Measurements from ENCODE around the gene DNER. TPM values are rescaled to one million over a fixed set of nuclear protein-coding genes. Genes with fewer than 3 reads are reported as not detected.

Gene DNER
- total and polyA plus RNA-seq, 2 of the 13 experiments (the other 11 are each of a cell fraction or from before 2014, with no cell fraction given), result not detected

DNA sequence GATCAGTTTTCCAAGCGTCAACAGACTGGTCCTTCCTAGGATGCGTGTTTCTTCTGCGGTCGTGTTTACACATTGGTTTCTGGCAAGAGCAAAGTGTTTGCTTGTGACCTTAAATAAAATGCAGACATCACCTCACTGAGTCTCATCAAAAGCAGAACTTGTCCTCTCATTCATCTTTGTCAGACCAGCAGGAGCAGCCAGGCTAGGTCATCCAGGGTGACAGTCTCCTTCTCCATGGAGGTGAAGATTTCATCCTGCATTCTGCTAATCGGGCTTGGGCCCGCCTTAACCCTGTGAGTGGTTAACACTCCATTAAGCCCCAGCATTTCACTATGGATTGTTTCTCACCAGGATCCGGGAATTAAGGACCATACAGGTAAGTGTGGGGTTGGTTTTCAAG is 379.0 kb downstream of the DNER start:
- no peak overlapping the region for H3K27ac ChIP-seq (ENCODE audit: extremely low read length, insufficient read depth, low read length)
- no peaks in the 10 kb centered on the region for H3K27me3 ChIP-seq (ENCODE audit: control insufficient read depth in 1 of 2, insufficient read depth in 2 of 2, low read length in 2 of 2)
- H3K79me2 ChIP-seq (ENCODE audit: insufficient read depth, low read length), result no peaks in the 10 kb centered on the region
- no peak for FAIRE-seq
- TF ChIP-seq SAP130 (CRISPR knock-in tag; IDR thresholded peaks at IDR 0.05; ENCODE audit: low read depth), result no peak
- H3K9me3 ChIP-seq (ENCODE audit: low read length), result 0 out of 2 replicates have a peak, but pooled peaks cover 7% of the 10 kb centered on the region
- no peak overlapping the region for H3K9ac ChIP-seq (ENCODE audit: insufficient read depth, low read depth, low read length)
- ChIA-PET CTCF (ENCODE audit: low intra/inter-chr PET ratio, low total read pairs) (no interaction called here), POLR2A (no interaction called here)
- no peaks in the 10 kb centered on the region for H3K36me3 ChIP-seq (replicated peaks in 1 of 2; ENCODE audit: control insufficient read depth in 1 of 2, insufficient read depth in 2 of 2, low read length in 2 of 2)
- in situ Hi-C loops (cut with HindIII; ENCODE audit: extremely low pct_ligation_motif_present, low pct_unique_long_range_greater_than_20kb), result no loop called here
- no peaks in the 10 kb centered on the region for H3K4me1 ChIP-seq (ENCODE audit: insufficient read depth, low read length)
- no peak overlapping the region for H2AFZ ChIP-seq (ENCODE audit: low read length)
- no peak for DNase-seq (ENCODE audit: low spot score)
- H3K4me2 ChIP-seq (ENCODE audit: low read depth, low read length), result no peak overlapping the region
- intact Hi-C loops (cut with micrococcal nuclease; ENCODE audit: unreplicated experiment), result no loop called here
- H4K20me1 ChIP-seq (ENCODE audit: insufficient read depth, low read length), result no peaks in the 10 kb centered on the region
- ATAC-seq, result no peak
- H3K4me3 ChIP-seq (replicated peaks in 1 of 3; ENCODE audit: insufficient read depth in 1 of 3, low read depth in 2 of 3, low read length in 3 of 3), result no peak overlapping the region
- BruUV-seq (replicated peaks), result no TSS peak
- WGBS (ENCODE audit: low lambda C conversion rate), result 60% methylated on average over 7 of the region's 7 CpGs

DNA sequence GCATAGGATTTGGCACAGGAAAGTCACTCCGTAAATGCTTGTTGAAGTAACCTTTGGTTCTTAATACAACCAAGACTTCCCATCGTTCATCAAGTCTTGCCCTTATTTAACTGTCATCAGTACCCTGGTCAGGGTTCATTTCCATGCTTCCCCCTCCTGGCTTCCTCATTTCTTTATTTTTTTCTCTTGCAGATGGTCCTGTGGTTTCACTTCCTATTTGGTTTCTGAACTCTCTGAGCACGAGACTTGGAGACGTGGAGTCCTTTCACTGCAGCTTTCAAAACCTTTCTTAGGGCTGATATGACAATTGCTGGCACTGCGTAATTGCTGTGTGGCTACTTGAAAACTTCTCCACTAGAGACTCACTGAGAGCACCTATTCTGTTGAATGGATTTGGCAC is 383.4 kb downstream of the DNER start:
- Histone ChIP-seq H3K27me3 (ENCODE audit: control insufficient read depth in 1 of 2, insufficient read depth in 2 of 2, low read length in 2 of 2) (no peaks in the 10 kb centered on the region), H3K36me3 (replicated peaks in 1 of 2; ENCODE audit: control insufficient read depth in 1 of 2, insufficient read depth in 2 of 2, low read length in 2 of 2) (no peaks in the 10 kb centered on the region), H2AFZ (ENCODE audit: low read length) (no peak overlapping the region), H3K4me2 (ENCODE audit: low read depth, low read length) (no peak overlapping the region), H3K4me3 (replicated peaks in 1 of 3; ENCODE audit: insufficient read depth in 1 of 3, low read depth in 2 of 3, low read length in 3 of 3) (no peak overlapping the region), H3K27ac (ENCODE audit: extremely low read length, insufficient read depth, low read length) (no peak overlapping the region), H3K4me1 (ENCODE audit: insufficient read depth, low read length) (no peaks in the 10 kb centered on the region), H4K20me1 (ENCODE audit: insufficient read depth, low read length) (no peaks in the 10 kb centered on the region), H3K9me3 (ENCODE audit: low read length) (0 out of 2 replicates have a peak, but pooled peaks cover 7% of the 10 kb centered on the region), H3K9ac (ENCODE audit: insufficient read depth, low read depth, low read length) (no peak overlapping the region), H3K79me2 (ENCODE audit: insufficient read depth, low read length) (no peaks in the 10 kb centered on the region)
- no TSS peak for BruUV-seq (replicated peaks)
- ChIA-PET CTCF (ENCODE audit: low intra/inter-chr PET ratio, low total read pairs) (no interaction called here), POLR2A (no interaction called here)
- ATAC-seq (no peak), FAIRE-seq (no peak), DNase-seq (ENCODE audit: low spot score) (no peak)
- intact Hi-C loops (cut with micrococcal nuclease; ENCODE audit: unreplicated experiment), result no loop called here
- WGBS (ENCODE audit: low lambda C conversion rate), result 21% methylated on average over 5 of the region's 5 CpGs
- in situ Hi-C loops (cut with HindIII; ENCODE audit: extremely low pct_ligation_motif_present, low pct_unique_long_range_greater_than_20kb), result no loop called here
- TF ChIP-seq DMAP1 (CRISPR knock-in tag; IDR thresholded peaks at IDR 0.05), result no peak
- no peak for TF ChIP-seq ZZZ3 (CRISPR knock-in tag; IDR thresholded peaks at IDR 0.05; ENCODE audit: borderline replicate concordance)
- TF ChIP-seq TSC22D2 (CRISPR knock-in tag; IDR thresholded peaks at IDR 0.05; ENCODE audit: borderline replicate concordance), result no peak
- TF ChIP-seq ZNF766 (CRISPR knock-in tag; IDR thresholded peaks at IDR 0.05; ENCODE audit: borderline replicate concordance), result no peak
- TF ChIP-seq ZNF33B (CRISPR knock-in tag; IDR thresholded peaks at IDR 0.05), result no peak
- TF ChIP-seq MXI1 (IDR thresholded peaks at IDR 0.05; ENCODE audit: borderline replicate concordance, low read depth, low read length), result no peak
- TF ChIP-seq, protein P1, sequence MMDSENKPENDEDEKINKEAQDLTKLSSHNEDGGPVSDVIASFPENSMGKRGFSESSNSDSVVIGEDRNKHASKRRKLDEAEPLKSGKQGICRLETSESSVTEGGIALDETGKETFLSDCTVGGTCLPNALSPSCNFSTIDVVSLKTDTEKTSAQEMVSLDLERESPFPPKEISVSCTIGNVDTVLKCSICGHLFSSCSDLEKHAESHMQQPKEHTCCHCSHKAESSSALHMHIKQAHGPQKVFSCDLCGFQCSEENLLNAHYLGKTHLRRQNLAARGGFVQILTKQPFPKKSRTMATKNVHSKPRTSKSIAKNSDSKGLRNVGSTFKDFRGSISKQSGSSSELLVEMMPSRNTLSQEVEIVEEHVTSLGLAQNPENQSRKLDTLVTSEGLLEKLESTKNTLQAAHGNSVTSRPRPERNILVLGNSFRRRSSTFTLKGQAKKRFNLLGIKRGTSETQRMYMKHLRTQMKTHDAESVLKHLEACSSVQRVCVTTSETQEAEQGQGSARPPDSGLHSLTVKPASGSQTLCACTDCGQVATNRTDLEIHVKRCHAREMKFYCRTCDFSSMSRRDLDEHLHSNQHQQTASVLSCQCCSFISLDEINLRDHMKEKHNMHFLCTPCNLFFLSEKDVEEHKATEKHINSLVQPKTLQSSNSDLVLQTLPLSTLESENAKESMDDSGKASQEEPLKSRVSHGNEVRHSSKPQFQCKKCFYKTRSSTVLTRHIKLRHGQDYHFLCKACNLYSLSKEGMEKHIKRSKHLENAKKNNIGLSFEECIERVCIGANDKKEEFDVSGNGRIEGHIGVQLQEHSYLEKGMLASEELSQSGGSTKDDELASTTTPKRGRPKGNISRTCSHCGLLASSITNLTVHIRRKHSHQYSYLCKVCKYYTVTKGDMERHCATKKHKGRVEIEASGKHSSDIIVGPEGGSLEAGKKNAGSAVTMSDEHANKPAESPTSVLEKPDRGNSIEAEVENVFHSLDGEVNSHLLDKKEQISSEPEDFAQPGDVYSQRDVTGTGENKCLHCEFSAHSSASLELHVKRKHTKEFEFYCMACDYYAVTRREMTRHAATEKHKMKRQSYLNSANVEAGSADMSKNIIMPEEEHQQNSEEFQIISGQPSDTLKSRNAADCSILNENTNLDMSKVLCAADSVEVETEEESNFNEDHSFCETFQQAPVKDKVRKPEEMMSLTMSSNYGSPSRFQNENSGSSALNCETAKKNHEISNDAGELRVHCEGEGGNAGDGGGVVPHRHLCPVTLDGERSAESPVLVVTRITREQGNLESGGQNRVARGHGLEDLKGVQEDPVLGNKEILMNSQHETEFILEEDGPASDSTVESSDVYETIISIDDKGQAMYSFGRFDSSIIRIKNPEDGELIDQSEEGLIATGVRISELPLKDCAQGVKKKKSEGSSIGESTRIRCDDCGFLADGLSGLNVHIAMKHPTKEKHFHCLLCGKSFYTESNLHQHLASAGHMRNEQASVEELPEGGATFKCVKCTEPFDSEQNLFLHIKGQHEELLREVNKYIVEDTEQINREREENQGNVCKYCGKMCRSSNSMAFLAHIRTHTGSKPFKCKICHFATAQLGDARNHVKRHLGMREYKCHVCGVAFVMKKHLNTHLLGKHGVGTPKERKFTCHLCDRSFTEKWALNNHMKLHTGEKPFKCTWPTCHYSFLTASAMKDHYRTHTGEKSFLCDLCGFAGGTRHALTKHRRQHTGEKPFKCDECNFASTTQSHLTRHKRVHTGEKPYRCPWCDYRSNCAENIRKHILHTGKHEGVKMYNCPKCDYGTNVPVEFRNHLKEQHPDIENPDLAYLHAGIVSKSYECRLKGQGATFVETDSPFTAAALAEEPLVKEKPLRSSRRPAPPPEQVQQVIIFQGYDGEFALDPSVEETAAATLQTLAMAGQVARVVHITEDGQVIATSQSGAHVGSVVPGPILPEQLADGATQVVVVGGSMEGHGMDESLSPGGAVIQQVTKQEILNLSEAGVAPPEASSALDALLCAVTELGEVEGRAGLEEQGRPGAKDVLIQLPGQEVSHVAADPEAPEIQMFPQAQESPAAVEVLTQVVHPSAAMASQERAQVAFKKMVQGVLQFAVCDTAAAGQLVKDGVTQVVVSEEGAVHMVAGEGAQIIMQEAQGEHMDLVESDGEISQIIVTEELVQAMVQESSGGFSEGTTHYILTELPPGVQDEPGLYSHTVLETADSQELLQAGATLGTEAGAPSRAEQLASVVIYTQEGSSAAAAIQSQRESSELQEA (CRISPR knock-in tag; IDR thresholded peaks at IDR 0.05; ENCODE audit: not compliant biosample characterization), result no peak
- no peak for TF ChIP-seq PHF5A (CRISPR knock-in tag; IDR thresholded peaks at IDR 0.05; ENCODE audit: low read depth, unreplicated experiment)
- no peak for TF ChIP-seq SSRP1 (CRISPR knock-in tag; IDR thresholded peaks at IDR 0.05)
- TF ChIP-seq ADNP (CRISPR knock-in tag; IDR thresholded peaks at IDR 0.05), result no peak
- no peak for TF ChIP-seq FLYWCH1 (CRISPR knock-in tag; IDR thresholded peaks at IDR 0.05)

Measured in HepG2 (cell line).